AML-193 (cell line): ENCODE measurements around the gene JPH2.
"Not testable (repeated sequence)": the region's sequence is repeated elsewhere in the genome, so short reads cannot be mapped to it uniquely, and the experiment has no call there.

Experiments
- DNase-seq, 2 experiments: peaks; one replicate each; lab custom pipeline; 2025; lab: John Stamatoyannopoulos, UW

The JPH2 gene

GRCh38 chr20:44159125-44159524 lies 27.9 kb downstream of the JPH2 start:
- DNase-seq, result no peak

GRCh38 chr20:44157061-44157460 lies 29.9 kb downstream of the JPH2 start:
- DNase-seq, result no peak

GRCh38 chr20:44154521-44155001 lies 32.4 kb downstream of the JPH2 start:
- DNase-seq, result no peak

GRCh38 chr20:44153636-44154043 lies 33.3 kb downstream of the JPH2 start:
- no peak for DNase-seq

- DNase-seq, result no peak
These were observed 35.2 kb downstream of the JPH2 start for GRCh38 chr20:44151621-44152416.

GRCh38 chr20:44146272-44146671 lies 40.7 kb downstream of the JPH2 start:
- no peak for DNase-seq

DNA sequence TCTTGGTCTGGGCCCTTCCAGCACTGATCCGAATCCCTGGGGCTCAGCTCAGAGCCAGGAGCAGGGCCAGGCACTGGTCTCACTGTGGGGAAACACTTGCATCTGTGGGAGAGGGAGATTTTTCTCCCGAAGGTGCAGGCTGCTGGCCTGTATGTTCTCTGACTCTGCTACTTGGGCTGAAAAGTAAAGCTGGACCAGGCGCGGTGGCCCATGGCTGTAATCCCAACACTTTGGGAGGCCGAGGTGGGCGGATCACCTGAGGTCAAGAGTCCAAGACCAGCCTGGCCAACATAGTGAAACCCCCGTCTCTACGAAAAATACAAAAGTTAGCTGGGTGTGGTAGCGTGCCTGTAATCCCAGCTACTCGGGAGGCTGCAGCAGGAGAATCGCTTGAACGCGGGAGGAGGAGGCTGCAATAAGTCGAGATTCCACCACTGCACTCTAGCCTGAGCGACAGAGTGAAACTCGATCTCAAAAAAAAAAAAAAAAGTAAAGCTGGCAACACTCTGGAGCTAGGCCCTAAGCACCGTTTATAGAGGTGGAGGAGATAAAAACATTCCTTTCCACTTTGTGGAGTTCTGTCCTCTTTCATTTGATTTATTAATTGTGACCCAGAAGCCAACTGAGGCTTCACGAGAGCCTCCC lies 41.7 kb downstream of the JPH2 start:
- no peak for DNase-seq

- no peak for DNase-seq
These were observed 43.1 kb downstream of the JPH2 start for GRCh38 chr20:44143936-44144335.

- no peak for DNase-seq
These were observed 44.6 kb downstream of the JPH2 start for GRCh38 chr20:44142413-44142812.

GRCh38 chr20:44141873-44142272 lies 45.1 kb downstream of the JPH2 start:
- no peak for DNase-seq

DNA sequence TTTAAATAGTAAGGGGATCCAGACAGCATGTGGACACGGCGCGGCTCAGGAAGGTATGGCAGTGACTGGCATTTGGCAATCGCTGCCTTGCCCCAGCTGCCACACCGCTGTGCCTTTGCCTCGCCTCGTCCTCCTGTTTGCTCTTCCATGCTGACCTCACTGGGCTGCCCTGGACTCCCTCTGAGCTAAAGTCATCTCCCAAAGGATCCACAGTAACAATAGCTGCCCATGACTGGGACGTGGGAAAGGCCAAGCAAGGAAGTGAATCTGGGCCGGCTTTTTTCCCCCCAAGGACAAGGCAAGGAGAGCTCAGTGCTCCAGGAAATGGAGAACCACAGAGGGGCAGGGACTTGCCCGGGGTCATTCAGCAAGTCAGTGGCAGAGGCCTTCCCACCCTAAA lies 48.1 kb downstream of the JPH2 start:
- DNase-seq, result no peak

DNA sequence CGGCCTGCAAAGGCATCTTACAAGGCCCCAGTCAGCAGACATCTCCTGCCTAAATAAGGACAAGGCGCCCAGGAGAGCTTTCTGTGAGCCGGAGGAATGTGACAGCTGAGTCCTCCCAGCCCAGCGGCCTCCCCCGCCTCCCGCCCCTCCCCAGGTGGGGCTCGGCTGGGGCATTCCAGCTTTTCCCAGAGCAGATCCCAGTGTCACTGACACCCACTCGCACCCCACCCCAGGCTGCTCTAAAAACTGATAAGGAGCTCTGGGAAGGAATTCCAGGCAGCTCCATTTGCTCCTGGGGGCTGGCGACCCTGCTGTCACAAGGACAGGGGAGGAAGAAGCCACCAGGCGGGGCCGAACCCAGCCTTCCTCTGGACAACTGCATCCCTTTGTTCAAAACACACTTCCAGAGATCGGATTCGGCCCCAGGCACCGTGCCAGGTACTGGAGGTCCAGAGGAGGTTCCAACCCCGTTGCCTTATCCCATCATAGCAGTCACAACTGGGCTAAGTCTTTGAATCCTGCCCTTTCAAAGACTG lies 49.7 kb downstream of the JPH2 start:
- DNase-seq, result no peak

DNA sequence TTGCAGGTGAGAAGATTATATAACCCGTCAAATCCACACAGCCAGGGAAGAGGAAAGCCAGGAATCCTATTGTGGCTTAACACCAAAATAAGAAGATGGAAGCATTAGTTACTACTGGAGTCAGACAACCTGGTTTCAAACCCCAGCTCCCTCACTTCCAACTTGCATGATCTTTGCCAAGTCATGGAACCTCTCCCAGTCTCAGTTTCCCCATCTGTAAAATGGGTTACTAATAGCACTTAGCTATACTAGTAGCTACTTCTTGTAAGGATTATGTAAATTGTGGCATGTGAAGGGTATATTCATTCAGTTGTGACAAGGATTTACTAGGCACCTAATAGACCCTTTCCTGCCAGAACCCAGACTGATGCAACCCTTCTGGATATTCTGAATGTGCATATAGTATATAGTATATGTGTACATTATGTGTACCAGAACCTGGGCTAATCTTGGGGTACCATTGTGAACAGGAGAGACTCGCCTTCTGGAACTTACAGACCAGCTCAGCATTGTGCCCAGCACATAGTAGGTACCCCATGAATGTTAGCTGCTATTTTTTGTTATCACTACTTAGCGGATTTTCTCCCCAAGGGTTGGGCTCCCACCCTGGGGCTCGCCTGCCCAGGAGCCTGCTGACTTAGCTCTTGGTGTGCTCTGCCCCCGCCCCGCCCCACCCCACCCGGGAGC lies 50.3 kb downstream of the JPH2 start:
- DNase-seq, result no peak

GRCh38 chr20:44135417-44136204 lies 51.4 kb downstream of the JPH2 start:
- no peak for DNase-seq

GRCh38 chr20:44135012-44135412 lies 52.0 kb downstream of the JPH2 start:
- DNase-seq, result no peak

- DNase-seq, result no peak
These were observed 53.6 kb downstream of the JPH2 start for GRCh38 chr20:44133424-44133823.

GRCh38 chr20:44131704-44132103 lies 55.3 kb downstream of the JPH2 start:
- no peak for DNase-seq

GRCh38 chr20:44129911-44130718 lies 56.9 kb downstream of the JPH2 start:
- no peak for DNase-seq

GRCh38 chr20:44129300-44129699 lies 57.7 kb downstream of the JPH2 start:
- not testable (repeated sequence) for DNase-seq

DNA sequence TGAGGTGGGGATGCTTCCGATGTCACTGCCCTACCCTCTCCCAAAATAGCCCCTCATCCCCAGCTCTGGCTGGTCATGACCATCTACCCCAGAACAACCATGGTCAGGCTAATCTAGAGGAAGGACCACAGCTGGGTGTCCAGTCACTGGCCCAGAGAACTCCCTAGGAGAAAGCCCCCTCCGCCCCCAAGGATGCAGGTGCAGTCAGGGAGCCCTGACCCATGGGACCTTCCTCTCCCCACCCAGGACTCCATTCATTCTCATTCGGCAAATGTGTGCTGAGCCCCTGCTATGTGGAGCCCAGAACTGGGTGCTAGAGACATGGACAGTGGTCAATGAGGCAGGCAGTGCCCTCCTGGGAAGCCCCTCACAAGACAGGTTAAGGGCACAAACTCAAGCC lies 60.5 kb downstream of the JPH2 start:
- DNase-seq, result no peak
